A673 (cell line): ENCODE data around the gene SPRED1. TPM values are rescaled to one million over a fixed set of nuclear protein-coding genes. Genes with fewer than 3 reads are reported as not detected.

ENCODE experiments used
- BruUV-seq: library from RNA; stranded (reverse); fragments of 400-500 nt; replicated peaks from 2 replicates; lab custom pipeline; 2021; lab: Mats Ljungman, UMichigan
- CTCF ChIA-PET: fragments of 300-600 bp; sonication (Branson Sonifier 250); formaldehyde crosslinking; loops from one replicate; lab custom pipeline; 2022; ENCODE audit warnings: antibody characterized with exemption; lab: Charles Lee
- POLR2A ChIA-PET: fragments of 300-600 bp; sonication (Branson Sonifier 250); formaldehyde crosslinking; loops from one replicate; lab custom pipeline; 2022; ENCODE audit warnings: antibody characterized with exemption; ENCODE audit not compliant: low non-redundant PET; lab: Charles Lee
- DNase-seq: peaks from one replicate; pipeline ENCODE4 v3.0.0-alpha.2; 2015; ENCODE audit warnings: low spot score
- H3K27ac ChIP-seq: fragments of 200-600 bp; sonication (generic); 2 replicates; pipeline ENCODE4 v1.5.1; 2016; ENCODE audit warnings: mixed run types, low read depth, mild to moderate bottlenecking, mixed read lengths, antibody characterized with exemption, low read length; ENCODE audit not compliant: poor library complexity, severe bottlenecking
- H3K27me3 ChIP-seq: fragments of 200-600 bp; sonication (generic); replicated peaks from 2 replicates; pipeline ENCODE4 v1.6.1; 2017; ENCODE audit warnings: mixed run types, low read depth, mild to moderate bottlenecking, mixed read lengths, antibody characterized with exemption, low read length; ENCODE audit not compliant: insufficient read depth, poor library complexity
- H3K36me3 ChIP-seq: fragments of 200-600 bp; sonication (generic); 2 replicates; pipeline ENCODE4 v1.6.1; 2016; ENCODE audit warnings: mixed run types, mild to moderate bottlenecking, mixed read lengths, antibody characterized with exemption, low read length; ENCODE audit not compliant: insufficient read depth, poor library complexity, severe bottlenecking
- H3K4me1 ChIP-seq: fragments of 200-600 bp; sonication (generic); 2 replicates; pipeline ENCODE4 v1.6.1; 2017; ENCODE audit warnings: mixed run types, mild to moderate bottlenecking, mixed read lengths, antibody characterized with exemption, low read length; ENCODE audit not compliant: insufficient read depth, poor library complexity, severe bottlenecking
- H3K4me3 ChIP-seq: fragments of 200-600 bp; sonication (generic); 2 replicates; pipeline ENCODE4 v1.5.1; 2016; ENCODE audit warnings: low read depth, mixed run types, mild to moderate bottlenecking, mixed read lengths, low read length; ENCODE audit not compliant: poor library complexity, severe bottlenecking
- H3K9me3 ChIP-seq: fragments of 200-600 bp; sonication (generic); 2 replicates; pipeline ENCODE4 v1.6.1; 2016; ENCODE audit warnings: mixed run types, low read depth, mild to moderate bottlenecking, mixed read lengths, antibody characterized with exemption, low read length; ENCODE audit not compliant: poor library complexity, severe bottlenecking
- EZH2 ChIP-seq: fragments of 200-600 bp; sonication (generic); IDR thresholded peaks from 2 replicates; pipeline ENCODE4 v1.6.1; 2017; ENCODE audit warnings: borderline replicate concordance, low read depth, mild to moderate bottlenecking, mixed read lengths, antibody characterized with exemption, low read length; ENCODE audit not compliant: poor library complexity, severe bottlenecking
- intact Hi-C: fragments of 100-400 bp; cut with micrococcal nuclease; formaldehyde crosslinking; loops from one replicate; pipeline ENCODE4 v1.10.0; 2022; ENCODE audit not compliant: unreplicated experiment
- total RNA-seq: library from RNA; stranded (reverse); gene quantifications from 2 replicates; pipeline ENCODE4 v1.2.3, GENCODE V29; 2021
- TF ChIP-seq, protein P1 (sequence below): fragments of 300-800, 200-600 bp; sonication (generic); conservative IDR thresholded peaks from 2 replicates; pipeline ENCODE4 v1.5.1; 2017; ENCODE audit warnings: low read depth, mild to moderate bottlenecking, antibody characterized with exemption, low read length, moderate library complexity, mixed read lengths

Gene SPRED1
- total RNA-seq, 1 experiment from 2014 or later: 17.3 TPM

DNA sequence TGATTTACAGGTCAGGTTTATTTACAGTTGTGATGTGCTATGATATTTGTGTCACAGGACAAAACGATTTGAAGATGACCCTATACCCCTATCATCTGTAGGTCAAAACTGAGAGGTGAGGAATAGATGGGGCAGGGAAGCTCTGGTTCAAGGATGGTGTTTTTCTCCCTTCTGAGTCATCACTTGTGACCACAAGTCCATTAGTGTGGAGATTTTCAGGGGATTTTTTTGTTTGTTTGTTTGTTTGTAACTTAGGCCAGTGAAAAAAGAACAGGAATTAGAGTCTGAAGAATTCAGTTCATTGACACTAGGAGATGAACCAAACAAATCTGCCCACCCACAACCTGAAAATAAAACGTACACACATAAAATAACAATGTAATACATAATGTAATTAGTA, 138.6 kb downstream of the SPRED1 start:
- intact Hi-C loops: loop anchor here (2.0 kb wide), 2 partner anchors 388 to 396 kb away; no protein-coding TSS in a partner anchor
- TF ChIP-seq, protein P1, sequence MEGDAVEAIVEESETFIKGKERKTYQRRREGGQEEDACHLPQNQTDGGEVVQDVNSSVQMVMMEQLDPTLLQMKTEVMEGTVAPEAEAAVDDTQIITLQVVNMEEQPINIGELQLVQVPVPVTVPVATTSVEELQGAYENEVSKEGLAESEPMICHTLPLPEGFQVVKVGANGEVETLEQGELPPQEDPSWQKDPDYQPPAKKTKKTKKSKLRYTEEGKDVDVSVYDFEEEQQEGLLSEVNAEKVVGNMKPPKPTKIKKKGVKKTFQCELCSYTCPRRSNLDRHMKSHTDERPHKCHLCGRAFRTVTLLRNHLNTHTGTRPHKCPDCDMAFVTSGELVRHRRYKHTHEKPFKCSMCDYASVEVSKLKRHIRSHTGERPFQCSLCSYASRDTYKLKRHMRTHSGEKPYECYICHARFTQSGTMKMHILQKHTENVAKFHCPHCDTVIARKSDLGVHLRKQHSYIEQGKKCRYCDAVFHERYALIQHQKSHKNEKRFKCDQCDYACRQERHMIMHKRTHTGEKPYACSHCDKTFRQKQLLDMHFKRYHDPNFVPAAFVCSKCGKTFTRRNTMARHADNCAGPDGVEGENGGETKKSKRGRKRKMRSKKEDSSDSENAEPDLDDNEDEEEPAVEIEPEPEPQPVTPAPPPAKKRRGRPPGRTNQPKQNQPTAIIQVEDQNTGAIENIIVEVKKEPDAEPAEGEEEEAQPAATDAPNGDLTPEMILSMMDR: no peak
- no peak for TF ChIP-seq EZH2

DNA sequence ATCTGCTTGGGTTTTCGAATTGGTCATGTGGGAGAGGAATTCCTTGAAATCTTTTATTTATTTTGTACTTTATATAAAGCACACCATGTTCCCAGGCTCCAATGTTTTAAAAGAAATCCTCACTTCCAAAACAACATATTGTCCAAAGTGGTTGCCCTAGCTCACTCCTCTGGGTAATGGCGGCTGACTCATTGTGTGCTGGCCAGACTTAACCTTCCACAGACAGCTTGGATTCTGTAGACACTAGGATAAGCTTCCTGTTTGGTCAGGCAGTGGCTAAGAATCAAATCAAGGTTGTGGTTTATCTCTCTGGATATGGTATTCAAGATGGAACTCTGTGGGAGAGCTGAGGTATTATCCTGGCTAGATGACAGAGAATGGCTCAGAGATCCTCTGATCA, 145.5 kb downstream of the SPRED1 start:
- ChIA-PET CTCF (no interaction called here), POLR2A (no interaction called here)

More for the DNA sequence above, 138.6 kb downstream of the SPRED1 start:
- Histone ChIP-seq H3K4me3 (no peak overlapping the region), H3K9me3 (no peaks in the 10 kb centered on the region), H3K4me1 (no peaks in the 10 kb centered on the region), H3K27ac (no peak overlapping the region), H3K27me3 (peaks cover 34% of the 10 kb centered on the region), H3K36me3 (no peaks in the 10 kb centered on the region)
- no TSS peak for BruUV-seq
- POLR2A ChIA-PET: no interaction called here
- CTCF ChIA-PET: no interaction called here
- no peak for DNase-seq

DNA sequence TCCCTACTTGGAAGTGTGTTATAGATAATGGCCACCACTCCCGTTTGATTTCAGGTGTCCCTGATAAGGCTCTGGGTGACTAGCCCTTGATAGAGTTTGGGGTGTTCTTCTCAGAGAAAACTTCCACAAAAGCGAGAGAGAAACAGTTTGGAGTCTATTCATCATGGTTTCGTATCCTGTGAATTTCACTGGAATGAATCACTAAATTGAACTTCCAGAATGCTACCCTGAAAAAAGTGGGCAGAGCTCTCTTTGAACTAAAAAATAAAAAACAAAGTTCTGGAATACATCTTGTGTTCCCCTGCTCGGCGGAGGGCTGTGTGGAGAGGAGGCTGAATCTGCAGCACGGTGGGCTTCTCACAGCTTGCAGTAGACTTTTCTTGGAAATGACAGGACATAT, 148.5 kb downstream of the SPRED1 start:
- DNase-seq: no peak
- no peak overlapping the region for H3K4me3 ChIP-seq
- H3K27me3 ChIP-seq: peaks cover 55% of the 10 kb centered on the region
- H3K9me3 ChIP-seq: no peaks in the 10 kb centered on the region
- no peak overlapping the region for H3K27ac ChIP-seq
- POLR2A ChIA-PET: no interaction called here
- no TSS peak for BruUV-seq
- intact Hi-C loops: no loop called here
- CTCF ChIA-PET: no interaction called here
- no peaks in the 10 kb centered on the region for H3K4me1 ChIP-seq
- TF ChIP-seq, protein P1: no peak
- TF ChIP-seq EZH2: no peak
- H3K36me3 ChIP-seq: no peaks in the 10 kb centered on the region

More for the DNA sequence above, 145.5 kb downstream of the SPRED1 start:
- no peaks in the 10 kb centered on the region for H3K9me3 ChIP-seq
- H3K36me3 ChIP-seq: no peaks in the 10 kb centered on the region
- BruUV-seq: no TSS peak
- H3K4me1 ChIP-seq: no peaks in the 10 kb centered on the region
- peaks cover 73% of the 10 kb centered on the region for H3K27me3 ChIP-seq
- H3K4me3 ChIP-seq: no peak overlapping the region
- intact Hi-C loops: no loop called here
- H3K27ac ChIP-seq: no peak overlapping the region
- no peak for TF ChIP-seq EZH2
- TF ChIP-seq, protein P1: no peak
- DNase-seq: no peak
